NK-92 (cell line): ENCODE measurements around the gene GDF7.

Experiments
- DNase-seq: peaks from one replicate; lab custom pipeline; 2025; ENCODE audit not compliant: unreplicated experiment; lab: John Stamatoyannopoulos, UW

GDF7 gene

GRCh38 chr2:20672201-20672951 lies 5.4 kb downstream of the GDF7 start:
- no peak for DNase-seq

GRCh38 chr2:20673686-20674308 lies 6.9 kb downstream of the GDF7 start:
- DNase-seq, result no peak

- DNase-seq, result no peak
Observed at GRCh38 chr2:20674309-20674965, 7.5 kb downstream of the GDF7 start.

- DNase-seq, result no peak
Observed at GRCh38 chr2:20674974-20675679, 8.2 kb downstream of the GDF7 start.

- no peak for DNase-seq
Observed at GRCh38 chr2:20675701-20676352, 8.9 kb downstream of the GDF7 start.

- no peak for DNase-seq
Observed at GRCh38 chr2:20676353-20677215, 9.6 kb downstream of the GDF7 start.

- no peak for DNase-seq
Observed at GRCh38 chr2:20677301-20678085, 10.5 kb downstream of the GDF7 start.

GRCh38 chr2:20678086-20678395 lies 11.1 kb downstream of the GDF7 start:
- no peak for DNase-seq

- no peak for DNase-seq
Observed at GRCh38 chr2:20678780-20679179, 11.8 kb downstream of the GDF7 start.

GRCh38 chr2:20680744-20681375 lies 13.9 kb downstream of the GDF7 start:
- no peak for DNase-seq

- no peak for DNase-seq
Observed at GRCh38 chr2:20682167-20682920, 15.4 kb downstream of the GDF7 start.

- DNase-seq, result no peak
Observed at GRCh38 chr2:20684581-20685063, 17.7 kb downstream of the GDF7 start.

- DNase-seq, result no peak
Observed at GRCh38 chr2:20687260-20687832, 20.4 kb downstream of the GDF7 start.

- no peak for DNase-seq
Observed at GRCh38 chr2:20689428-20690264, 22.7 kb downstream of the GDF7 start.

GRCh38 chr2:20691076-20691734 lies 24.3 kb downstream of the GDF7 start:
- DNase-seq, result no peak

- DNase-seq, result no peak
Observed at GRCh38 chr2:20692081-20692480, 25.1 kb downstream of the GDF7 start.
